HepG2 (cell line): ENCODE data around the gene HIPK2.

Source experiments
- MXI1 ChIP-seq: IDR thresholded peaks from 3 replicates; pipeline ENCODE4 v1.6.1; 2012; ENCODE audit warnings: low read depth, low read length, inconsistent platforms, borderline replicate concordance
- POLR2A ChIP-seq, 2 experiments: IDR thresholded peaks; 2 replicates each; pipeline ENCODE4 v1.6.1; 2011; ENCODE audit warnings: low read depth in 2 of 2, low read length in 2 of 2, mild to moderate bottlenecking in 1 of 2, moderate library complexity in 1 of 2; ENCODE audit not compliant: insufficient read depth in 1 of 2
- POLR2AphosphoS5 ChIP-seq: IDR thresholded peaks from 2 replicates; pipeline ENCODE4 v1.6.1; 2012; ENCODE audit warnings: low read depth, low read length
- SALL2 ChIP-seq: sonication (generic); formaldehyde crosslinking; IDR thresholded peaks from 2 replicates; pipeline ENCODE4 v1.8.1; 2023; ENCODE audit warnings: mild to moderate bottlenecking, missing genetic modification reagents, inconsistent platforms
- ZNF431 ChIP-seq: sonication (generic); formaldehyde crosslinking; IDR thresholded peaks from 2 replicates; pipeline ENCODE4 v1.9.0; 2022; ENCODE audit warnings: missing genetic modification reagents, low read depth, mild to moderate bottlenecking, borderline replicate concordance
- ZNF776 ChIP-seq: sonication (generic); formaldehyde crosslinking; IDR thresholded peaks from 2 replicates; pipeline ENCODE4 v1.4.0; 2020; ENCODE audit warnings: mild to moderate bottlenecking, missing genetic modification reagents
- TF ChIP-seq, protein P1 (sequence below): sonication (generic); formaldehyde crosslinking; IDR thresholded peaks from 2 replicates; pipeline ENCODE4 v1.5.0; 2020; ENCODE audit warnings: mild to moderate bottlenecking, missing genetic modification reagents, moderate library complexity
- TF ChIP-seq, protein P2 (sequence below), 2 experiments: fragments of 450-650 bp in 1 of 2; sonication (generic) in 1 of 2; formaldehyde crosslinking; IDR thresholded peaks; 2 replicates each; pipeline versions ENCODE4 v1.5.0 to v1.8.0; 2020 to 2022; ENCODE audit warnings: mild to moderate bottlenecking in 1 of 2, missing genetic modification reagents in 1 of 2
- TF ChIP-seq, protein P3 (sequence below): sonication (generic); IDR thresholded peaks from 2 replicates; pipeline ENCODE4 v1.6.1; 2016; ENCODE audit warnings: low read depth, borderline replicate concordance
- TF ChIP-seq, protein P4 (sequence below): sonication (generic); formaldehyde crosslinking; IDR thresholded peaks from 2 replicates; pipeline ENCODE4 v1.4.0; 2020; ENCODE audit warnings: missing genetic modification reagents

DNA sequence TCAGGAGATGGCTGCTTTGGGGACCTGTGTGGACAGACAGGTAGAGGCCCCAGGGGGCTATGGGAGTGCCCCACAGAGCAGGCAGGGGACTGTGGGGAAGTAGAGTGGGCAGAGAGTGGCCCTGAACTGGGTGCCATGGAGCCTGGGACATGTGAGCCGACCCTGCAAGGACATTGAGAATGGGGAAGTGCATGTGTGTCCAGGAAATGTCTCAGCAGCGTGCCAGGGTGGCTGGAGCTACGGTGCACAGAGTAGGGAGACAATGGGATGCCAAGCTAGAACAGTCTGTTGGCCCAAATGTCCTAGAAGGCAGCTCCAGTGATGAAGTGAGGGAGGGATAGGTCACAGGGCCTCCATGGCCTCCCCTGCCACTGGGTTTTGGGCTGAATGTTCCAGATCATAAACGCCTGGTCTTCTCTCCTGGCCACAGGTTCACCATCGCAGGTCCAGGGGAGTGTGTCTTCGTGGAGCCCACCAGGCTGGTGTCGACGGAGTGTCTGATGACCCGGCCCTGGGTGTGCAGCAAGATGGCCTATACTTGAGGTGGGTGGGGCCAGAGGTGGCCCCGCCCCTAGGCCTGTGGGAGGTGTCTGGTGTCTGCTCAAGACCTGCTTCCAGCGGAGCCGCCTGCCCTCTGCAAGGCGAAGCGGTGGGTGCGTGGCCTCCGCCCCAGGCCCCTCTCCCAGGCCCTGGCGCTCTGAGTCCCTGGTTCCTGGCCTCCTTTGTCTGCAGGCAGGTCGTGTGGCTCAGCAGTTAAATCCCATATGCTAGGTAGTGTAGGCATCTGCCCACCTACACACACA lies 233.8 kb downstream of the HIPK2 start:
- no peak for TF ChIP-seq POLR2A (IDR thresholded peaks at IDR 0.05; ENCODE audit: insufficient read depth in 1 of 2, low read depth in 2 of 2, low read length in 2 of 2)
- TF ChIP-seq, protein P1, sequence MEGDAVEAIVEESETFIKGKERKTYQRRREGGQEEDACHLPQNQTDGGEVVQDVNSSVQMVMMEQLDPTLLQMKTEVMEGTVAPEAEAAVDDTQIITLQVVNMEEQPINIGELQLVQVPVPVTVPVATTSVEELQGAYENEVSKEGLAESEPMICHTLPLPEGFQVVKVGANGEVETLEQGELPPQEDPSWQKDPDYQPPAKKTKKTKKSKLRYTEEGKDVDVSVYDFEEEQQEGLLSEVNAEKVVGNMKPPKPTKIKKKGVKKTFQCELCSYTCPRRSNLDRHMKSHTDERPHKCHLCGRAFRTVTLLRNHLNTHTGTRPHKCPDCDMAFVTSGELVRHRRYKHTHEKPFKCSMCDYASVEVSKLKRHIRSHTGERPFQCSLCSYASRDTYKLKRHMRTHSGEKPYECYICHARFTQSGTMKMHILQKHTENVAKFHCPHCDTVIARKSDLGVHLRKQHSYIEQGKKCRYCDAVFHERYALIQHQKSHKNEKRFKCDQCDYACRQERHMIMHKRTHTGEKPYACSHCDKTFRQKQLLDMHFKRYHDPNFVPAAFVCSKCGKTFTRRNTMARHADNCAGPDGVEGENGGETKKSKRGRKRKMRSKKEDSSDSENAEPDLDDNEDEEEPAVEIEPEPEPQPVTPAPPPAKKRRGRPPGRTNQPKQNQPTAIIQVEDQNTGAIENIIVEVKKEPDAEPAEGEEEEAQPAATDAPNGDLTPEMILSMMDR (CRISPR knock-in tag) = no peak
- TF ChIP-seq SALL2 = no peak
- no peak for TF ChIP-seq MXI1
- no peak for TF ChIP-seq POLR2AphosphoS5
- no peak for TF ChIP-seq ZNF776 (CRISPR knock-in tag)
- TF ChIP-seq, protein P2, sequence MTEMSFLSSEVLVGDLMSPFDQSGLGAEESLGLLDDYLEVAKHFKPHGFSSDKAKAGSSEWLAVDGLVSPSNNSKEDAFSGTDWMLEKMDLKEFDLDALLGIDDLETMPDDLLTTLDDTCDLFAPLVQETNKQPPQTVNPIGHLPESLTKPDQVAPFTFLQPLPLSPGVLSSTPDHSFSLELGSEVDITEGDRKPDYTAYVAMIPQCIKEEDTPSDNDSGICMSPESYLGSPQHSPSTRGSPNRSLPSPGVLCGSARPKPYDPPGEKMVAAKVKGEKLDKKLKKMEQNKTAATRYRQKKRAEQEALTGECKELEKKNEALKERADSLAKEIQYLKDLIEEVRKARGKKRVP (CRISPR knock-in tag; IDR thresholded peaks at IDR 0.05) = no peak
- TF ChIP-seq, protein P3, sequence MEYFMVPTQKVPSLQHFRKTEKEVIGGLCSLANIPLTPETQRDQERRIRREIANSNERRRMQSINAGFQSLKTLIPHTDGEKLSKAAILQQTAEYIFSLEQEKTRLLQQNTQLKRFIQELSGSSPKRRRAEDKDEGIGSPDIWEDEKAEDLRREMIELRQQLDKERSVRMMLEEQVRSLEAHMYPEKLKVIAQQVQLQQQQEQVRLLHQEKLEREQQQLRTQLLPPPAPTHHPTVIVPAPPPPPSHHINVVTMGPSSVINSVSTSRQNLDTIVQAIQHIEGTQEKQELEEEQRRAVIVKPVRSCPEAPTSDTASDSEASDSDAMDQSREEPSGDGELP = no peak
- TF ChIP-seq ZNF431 (CRISPR knock-in tag) = no peak
- TF ChIP-seq, protein P4, sequence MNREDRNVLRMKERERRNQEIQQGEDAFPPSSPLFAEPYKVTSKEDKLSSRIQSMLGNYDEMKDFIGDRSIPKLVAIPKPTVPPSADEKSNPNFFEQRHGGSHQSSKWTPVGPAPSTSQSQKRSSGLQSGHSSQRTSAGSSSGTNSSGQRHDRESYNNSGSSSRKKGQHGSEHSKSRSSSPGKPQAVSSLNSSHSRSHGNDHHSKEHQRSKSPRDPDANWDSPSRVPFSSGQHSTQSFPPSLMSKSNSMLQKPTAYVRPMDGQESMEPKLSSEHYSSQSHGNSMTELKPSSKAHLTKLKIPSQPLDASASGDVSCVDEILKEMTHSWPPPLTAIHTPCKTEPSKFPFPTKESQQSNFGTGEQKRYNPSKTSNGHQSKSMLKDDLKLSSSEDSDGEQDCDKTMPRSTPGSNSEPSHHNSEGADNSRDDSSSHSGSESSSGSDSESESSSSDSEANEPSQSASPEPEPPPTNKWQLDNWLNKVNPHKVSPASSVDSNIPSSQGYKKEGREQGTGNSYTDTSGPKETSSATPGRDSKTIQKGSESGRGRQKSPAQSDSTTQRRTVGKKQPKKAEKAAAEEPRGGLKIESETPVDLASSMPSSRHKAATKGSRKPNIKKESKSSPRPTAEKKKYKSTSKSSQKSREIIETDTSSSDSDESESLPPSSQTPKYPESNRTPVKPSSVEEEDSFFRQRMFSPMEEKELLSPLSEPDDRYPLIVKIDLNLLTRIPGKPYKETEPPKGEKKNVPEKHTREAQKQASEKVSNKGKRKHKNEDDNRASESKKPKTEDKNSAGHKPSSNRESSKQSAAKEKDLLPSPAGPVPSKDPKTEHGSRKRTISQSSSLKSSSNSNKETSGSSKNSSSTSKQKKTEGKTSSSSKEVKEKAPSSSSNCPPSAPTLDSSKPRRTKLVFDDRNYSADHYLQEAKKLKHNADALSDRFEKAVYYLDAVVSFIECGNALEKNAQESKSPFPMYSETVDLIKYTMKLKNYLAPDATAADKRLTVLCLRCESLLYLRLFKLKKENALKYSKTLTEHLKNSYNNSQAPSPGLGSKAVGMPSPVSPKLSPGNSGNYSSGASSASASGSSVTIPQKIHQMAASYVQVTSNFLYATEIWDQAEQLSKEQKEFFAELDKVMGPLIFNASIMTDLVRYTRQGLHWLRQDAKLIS (CRISPR knock-in tag) = no peak
